Left lung (tissue), 10 donors: ENCODE data around the gene SMCO1. TPM values are rescaled to one million over a fixed set of nuclear protein-coding genes. Genes with fewer than 3 reads are reported as not detected.
A peak's percentile ranks its signal among the peaks of the same experiment; 100 is the strongest.

Source experiments
- ATAC-seq: fragments of 200-7000 bp; cut with Tn5 transposase; one replicate; pipeline ENCODE4 v1.9.1; 2020; ENCODE audit warnings: moderate library complexity
- DNase-seq, 4 donors: peaks; one replicate each; pipeline ENCODE4 v3.0.0-alpha.2; 2013 to 2020
- H3K27ac ChIP-seq, 2 donors: fragments of 200-600 bp; sonication (generic) in 1 of 2; one replicate each; pipeline versions ENCODE4 v1.5.0 to v1.8.0; 2020 to 2021
- H3K27me3 ChIP-seq, 2 donors: fragments of 200-600 bp; sonication (generic) in 1 of 2; one replicate each; pipeline versions ENCODE4 v1.5.0 to v1.8.0; 2020 to 2021
- H3K36me3 ChIP-seq, 2 donors: fragments of 200-600 bp; sonication (generic) in 1 of 2; one replicate each; pipeline versions ENCODE4 v1.5.0 to v1.8.0; 2020 to 2021
- H3K4me1 ChIP-seq, 2 donors: fragments of 200-600 bp; one replicate each; pipeline ENCODE4 v1.8.0; 2021
- H3K4me3 ChIP-seq, 2 donors: fragments of 200-600 bp; sonication (generic) in 1 of 2; one replicate each; pipeline versions ENCODE4 v1.5.0 to v1.8.0; 2020 to 2021; ENCODE audit warnings: mild to moderate bottlenecking in 1 of 2
- H3K9me3 ChIP-seq, 2 donors: fragments of 200-600 bp; sonication (generic) in 1 of 2; one replicate each; pipeline versions ENCODE4 v1.5.0 to v1.8.0; 2020 to 2021
- CTCF ChIP-seq, 2 donors: fragments of 200-600 bp; sonication (generic) in 1 of 2; IDR thresholded peaks; one replicate each; pipeline versions ENCODE4 v1.5.0 to v1.8.0; 2021; ENCODE audit warnings: antibody characterized with exemption in 2 of 2
- intact Hi-C, 2 donors: fragments of 100-400 bp; cut with DNase I; formaldehyde crosslinking; loops; one replicate each; pipeline versions ENCODE4 v1.11.2 to v1.14.2; 2022
- polyA plus RNA-seq, 6 donors: library from polyadenylated mRNA; unstranded; fragments of 120-200 nt; gene quantifications; one replicate each; pipeline ENCODE4 v1.2.1, GENCODE V29; 2013; ENCODE audit not compliant: insufficient read length in 6 of 6
- total RNA-seq, 2 donors: library from RNA; stranded (reverse); fragmentation: NEBNext Ultra II Directional; extraction: Animal tissue kit (Norgen Biotek cat#: 25700); gene quantifications; one replicate each; pipeline ENCODE4 v1.2.1, GENCODE V29; 2021
- donor health status: DM: no; HTN: yes; CAD: no.
- donor health status: DM: no; HTN: no; CAD: no.

The SMCO1 gene
- total and polyA plus RNA-seq, 8 donors, result 0.07 TPM; not detected in 7

- TF ChIP-seq CTCF (IDR thresholded peaks at IDR 0.05), result no peak
Observed at GRCh38 chr3:196547067-196547466, 31.9 kb upstream of the SMCO1 start.

GRCh38 chr3:196546537-196546936 is 31.4 kb upstream of the SMCO1 start:
- H3K27me3 ChIP-seq, result no peaks in the 10 kb centered on the region
- no peak for TF ChIP-seq CTCF (IDR thresholded peaks at IDR 0.05)
- no peak overlapping the region for H3K27ac ChIP-seq
- ATAC-seq, result peak; percentile 73
- H3K36me3 ChIP-seq, result no peaks in the 10 kb centered on the region
- H3K9me3 ChIP-seq, result peaks cover 0 to 16% of the 10 kb centered on the region in 2 donors
- DNase-seq, result peak in 1 of 4 donors; percentile 42
- intact Hi-C loops, result no loop called here
- no peak overlapping the region for H3K4me3 ChIP-seq
- no peaks in the 10 kb centered on the region for H3K4me1 ChIP-seq

More at GRCh38 chr3:196547067-196547466, 31.9 kb upstream of the SMCO1 start:
- intact Hi-C loops, result no loop called here
- peaks cover 0 to 16% of the 10 kb centered on the region in 2 donors for H3K9me3 ChIP-seq
- ATAC-seq (no peak), DNase-seq (no peak)
- no peak overlapping the region for H3K27ac ChIP-seq
- H3K36me3 ChIP-seq, result no peaks in the 10 kb centered on the region
- no peaks in the 10 kb centered on the region for H3K4me1 ChIP-seq
- H3K27me3 ChIP-seq, result no peaks in the 10 kb centered on the region
- H3K4me3 ChIP-seq, result no peak overlapping the region

- Histone ChIP-seq H3K27me3 (no peaks in the 10 kb centered on the region), H3K9me3 (peaks cover 0 to 7% of the 10 kb centered on the region in 2 donors), H3K4me3 (no peak overlapping the region), H3K36me3 (no peaks in the 10 kb centered on the region), H3K27ac (no peak overlapping the region), H3K4me1 (no peaks in the 10 kb centered on the region)
- TF ChIP-seq CTCF (IDR thresholded peaks at IDR 0.05), result no peak
- intact Hi-C loops, result no loop called here
- no peak for ATAC-seq
- no peak for DNase-seq
Observed at GRCh38 chr3:196544491-196544992, 29.4 kb upstream of the SMCO1 start.

- H3K27me3 ChIP-seq, result peaks cover 0 to 9% of the 10 kb centered on the region in 2 donors
- no peaks in the 10 kb centered on the region for H3K4me1 ChIP-seq
- DNase-seq, result no peak
- H3K9me3 ChIP-seq, result no peaks in the 10 kb centered on the region
- H3K36me3 ChIP-seq, result no peaks in the 10 kb centered on the region
- intact Hi-C loops, result no loop called here
- no peak overlapping the region for H3K4me3 ChIP-seq
- no peak for TF ChIP-seq CTCF (IDR thresholded peaks at IDR 0.05)
- H3K27ac ChIP-seq, result no peak overlapping the region
- no peak for ATAC-seq
Observed at GRCh38 chr3:196541684-196542445, 26.7 kb upstream of the SMCO1 start.

DNA sequence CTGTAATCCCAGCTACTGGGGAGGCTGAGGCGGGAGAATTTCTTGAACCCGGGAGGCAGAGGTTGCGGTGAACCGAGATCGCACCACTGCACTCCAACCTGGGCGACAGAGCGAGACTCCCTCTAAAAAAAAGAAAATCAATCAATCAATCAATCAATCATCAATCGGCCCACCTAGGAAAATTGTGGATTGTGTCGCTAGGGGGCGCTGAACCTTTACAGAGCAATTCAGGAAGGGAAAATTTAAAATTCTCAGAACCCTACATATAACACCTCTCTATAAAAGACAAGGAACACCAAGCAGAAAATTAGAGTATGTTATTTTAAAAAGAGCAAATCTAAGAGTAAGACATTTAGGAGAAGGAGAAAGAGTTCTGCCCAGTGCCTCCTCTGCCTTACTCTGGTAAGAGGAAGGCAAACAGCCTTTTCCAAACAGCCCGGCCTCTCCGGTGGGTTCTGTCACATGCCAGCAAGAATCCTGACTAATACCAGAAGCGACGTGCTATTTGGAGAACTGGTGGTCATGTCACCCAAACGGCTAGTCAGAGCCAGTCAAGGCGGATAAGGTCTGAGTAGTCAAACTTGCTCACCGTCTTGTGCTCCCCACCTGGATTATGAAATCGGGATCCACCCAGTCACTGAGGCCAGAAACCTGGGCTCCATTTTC is 22.3 kb upstream of the SMCO1 start:
- DNase-seq, result peak in 1 of 4 donors; percentile 20
- Histone ChIP-seq H3K27me3 (peaks cover 0 to 18% of the 10 kb centered on the region in 2 donors), H3K36me3 (no peaks in the 10 kb centered on the region), H3K9me3 (no peaks in the 10 kb centered on the region), H3K4me3 (no peak overlapping the region), H3K27ac (no peak overlapping the region), H3K4me1 (no peaks in the 10 kb centered on the region)
- peak; percentile 44 to 67 for TF ChIP-seq CTCF (IDR thresholded peaks at IDR 0.05)
- ATAC-seq, result no peak
- intact Hi-C loops, result no loop called here
